ENCODE results near the gene SLC47A2. TPM values are rescaled to one million over a fixed set of nuclear protein-coding genes. Genes with fewer than 3 reads are reported as not detected.
A peak's percentile ranks its signal among the peaks of the same experiment; 100 is the strongest.
"Not testable (repeated sequence)": the region's sequence is repeated elsewhere in the genome, so short reads cannot be mapped to it uniquely, and the experiment has no call there.

SLC47A2 gene
- total RNA-seq, 1 donor from 2014 or later: not detected

- TF ChIP-seq CTCF (IDR thresholded peaks at IDR 0.05): no peak
- Histone ChIP-seq H3K4me3 (no peak overlapping the region), H3K27ac (no peak overlapping the region), H3K9me3 (no peaks in the 10 kb centered on the region), H3K4me1 (peaks cover 0 to 7% of the 10 kb centered on the region in 2 donors), H3K27me3 (no peaks in the 10 kb centered on the region), H3K36me3 (peaks cover 29 to 44% of the 10 kb centered on the region in 2 donors)
- intact Hi-C loops (cut with DNase I): no loop called here
- no peak for DNase-seq (ENCODE audit: low spot score in 2 of 2)
Measured at GRCh38 chr17:19676896-19677295, 39.5 kb downstream of the SLC47A2 start.

GRCh38 chr17:19673623-19674022 lies 42.8 kb downstream of the SLC47A2 start:
- TF ChIP-seq CTCF (IDR thresholded peaks at IDR 0.05): no peak
- intact Hi-C loops (cut with DNase I): loop anchor here (1.0 kb wide), 1 partner anchor 26 kb away; no protein-coding TSS in a partner anchor
- Histone ChIP-seq H3K4me1 (peaks cover 0 to 7% of the 10 kb centered on the region in 2 donors), H3K27ac (peak overlapping the region; percentile 46 to 47), H3K4me3 (no peak overlapping the region), H3K27me3 (no peaks in the 10 kb centered on the region), H3K9me3 (no peaks in the 10 kb centered on the region), H3K36me3 (peaks cover 35 to 59% of the 10 kb centered on the region in 2 donors)
- peak in 1 of 2 donors; percentile 78 for DNase-seq (ENCODE audit: low spot score in 2 of 2)

- Histone ChIP-seq H3K27me3 (no peaks in the 10 kb centered on the region), H3K4me1 (peaks cover 0 to 7% of the 10 kb centered on the region in 2 donors), H3K27ac (peak overlapping the region; percentile 46 to 47), H3K4me3 (no peak overlapping the region), H3K9me3 (no peaks in the 10 kb centered on the region), H3K36me3 (peaks cover 30 to 56% of the 10 kb centered on the region in 2 donors)
- peak in 1 of 3 experiments; percentile 17 for TF ChIP-seq CTCF (IDR thresholded peaks at IDR 0.05)
- intact Hi-C loops (cut with DNase I): no loop called here
- DNase-seq (ENCODE audit: low spot score in 2 of 2): peak in 1 of 2 donors; percentile 67
Measured at GRCh38 chr17:19672009-19672750, 44.2 kb downstream of the SLC47A2 start.

DNA sequence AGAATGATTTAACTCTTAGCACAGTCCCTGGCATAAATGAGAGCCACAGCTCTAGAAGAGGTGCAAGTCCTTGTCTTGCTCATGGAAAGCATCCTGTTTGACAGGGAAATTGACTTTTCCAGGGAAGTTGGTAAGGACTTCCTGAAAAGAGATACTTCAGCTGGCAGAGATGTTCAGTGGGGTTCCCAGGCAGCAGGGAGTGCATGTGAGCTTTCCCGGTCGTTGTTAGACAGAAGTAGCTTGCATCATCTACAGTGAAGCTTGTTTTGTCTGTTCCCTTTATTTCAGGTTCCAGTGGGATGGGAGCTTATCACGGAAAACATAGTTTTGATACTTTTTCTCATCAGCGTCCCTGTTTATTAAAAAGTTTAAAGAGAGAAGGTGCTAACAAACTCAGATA lies 45.0 kb downstream of the SLC47A2 start:
- no peaks in the 10 kb centered on the region for H3K27me3 ChIP-seq
- no peaks in the 10 kb centered on the region for H3K9me3 ChIP-seq
- TF ChIP-seq CTCF (IDR thresholded peaks at IDR 0.05): no peak
- DNase-seq (ENCODE audit: low spot score in 2 of 2): no peak
- no peak overlapping the region for H3K4me3 ChIP-seq
- peaks cover 0 to 7% of the 10 kb centered on the region in 2 donors for H3K4me1 ChIP-seq
- intact Hi-C loops (cut with DNase I): no loop called here
- H3K27ac ChIP-seq: peak overlapping the region in 1 of 2 donors; percentile 46
- peaks cover 23 to 53% of the 10 kb centered on the region in 2 donors for H3K36me3 ChIP-seq

- Histone ChIP-seq H3K4me3 (no peak overlapping the region), H3K27ac (peak overlapping the region in 1 of 2 donors; percentile 46), H3K9me3 (no peaks in the 10 kb centered on the region), H3K4me1 (peaks cover 0 to 7% of the 10 kb centered on the region in 2 donors), H3K36me3 (peaks cover 22 to 53% of the 10 kb centered on the region in 2 donors), H3K27me3 (no peaks in the 10 kb centered on the region)
- no peak for DNase-seq (ENCODE audit: low spot score in 2 of 2)
- no peak for TF ChIP-seq CTCF (IDR thresholded peaks at IDR 0.05)
- intact Hi-C loops (cut with DNase I): no loop called here
Measured at GRCh38 chr17:19670908-19671307, 45.5 kb downstream of the SLC47A2 start.

DNA sequence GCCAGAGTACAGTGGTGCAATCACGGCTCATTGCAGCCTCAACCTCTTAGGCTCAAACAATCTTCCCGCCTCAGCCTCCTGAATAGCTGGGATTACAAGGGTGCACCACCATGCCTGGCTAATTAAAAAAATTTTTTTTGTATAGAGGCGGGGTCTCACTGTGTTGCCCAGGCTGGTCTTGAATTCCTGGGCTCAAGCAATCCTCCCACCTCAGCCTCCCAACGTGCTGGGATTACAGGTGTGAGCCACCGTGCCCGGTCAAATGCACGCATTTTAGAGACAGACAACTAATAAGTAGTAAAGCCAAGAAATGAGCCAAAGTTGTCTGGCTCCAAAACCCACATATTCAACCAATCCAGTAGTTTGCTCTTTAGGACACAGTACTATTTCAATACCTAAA lies 46.7 kb downstream of the SLC47A2 start:
- H3K36me3 ChIP-seq: peaks cover 32 to 59% of the 10 kb centered on the region in 2 donors
- H3K27me3 ChIP-seq; intact Hi-C loops (cut with DNase I); H3K4me3 ChIP-seq; H3K4me1 ChIP-seq; H3K9me3 ChIP-seq; H3K27ac ChIP-seq; DNase-seq (ENCODE audit: low spot score in 2 of 2): not testable (repeated sequence)
